Smooth muscle cell (in vitro differentiated cells): ENCODE measurements around the gene SYT6. TPM values are rescaled to one million over a fixed set of nuclear protein-coding genes. Genes with fewer than 3 reads are reported as not detected.

Source experiments
- DNase-seq: peaks from one replicate; lab custom pipeline; 2025; ENCODE audit not compliant: unreplicated experiment; lab: John Stamatoyannopoulos, UW
- H2AFZ ChIP-seq: fragments of 200-600 bp; sonication (generic); 2 replicates; pipeline ENCODE4 v1.6.0; 2016; ENCODE audit warnings: antibody characterized with exemption, low read depth, mild to moderate bottlenecking
- H3F3A ChIP-seq: fragments of 200-600 bp; sonication (generic); 2 replicates; pipeline ENCODE4 v1.6.0; 2017; ENCODE audit warnings: antibody characterized with exemption, low read depth
- H3K27ac ChIP-seq: fragments of 200-600 bp; sonication (generic); 2 replicates; pipeline ENCODE4 v1.5.1; 2016; ENCODE audit warnings: low read depth, mild to moderate bottlenecking
- H3K27me3 ChIP-seq: fragments of 200-600 bp; sonication (generic); 2 replicates; pipeline ENCODE4 v1.6.1; 2016; ENCODE audit warnings: low read depth, mild to moderate bottlenecking
- H3K36me3 ChIP-seq: fragments of 200-600 bp; sonication (generic); 2 replicates; pipeline ENCODE4 v1.5.1; 2016; ENCODE audit warnings: low read depth
- H3K4me1 ChIP-seq: fragments of 200-600 bp; sonication (generic); 2 replicates; pipeline ENCODE4 v1.5.1; 2016; ENCODE audit warnings: low read depth
- H3K4me2 ChIP-seq: fragments of 200-600 bp; sonication (generic); 2 replicates; pipeline ENCODE4 v1.6.0; 2016; ENCODE audit warnings: mild to moderate bottlenecking
- H3K4me3 ChIP-seq: fragments of 200-600 bp; sonication (generic); 2 replicates; pipeline ENCODE4 v1.5.1; 2016; ENCODE audit warnings: mild to moderate bottlenecking
- H3K79me2 ChIP-seq: fragments of 200-600 bp; sonication (generic); 2 replicates; pipeline ENCODE4 v1.6.0; 2016; ENCODE audit warnings: low read depth, mild to moderate bottlenecking
- H3K9ac ChIP-seq: fragments of 200-600 bp; sonication (generic); 2 replicates; pipeline ENCODE4 v1.6.0; 2016; ENCODE audit warnings: low read depth
- H3K9me3 ChIP-seq: fragments of 200-600 bp; sonication (generic); replicated peaks from 2 replicates; pipeline ENCODE4 v1.5.1; 2016; ENCODE audit warnings: low read depth
- H4K20me1 ChIP-seq: fragments of 200-600 bp; sonication (generic); 2 replicates; pipeline ENCODE4 v1.6.0; 2016; ENCODE audit warnings: low read depth
- CTCF ChIP-seq: fragments of 200-600 bp; sonication (generic); IDR thresholded peaks from 2 replicates; pipeline ENCODE4 v1.5.1; 2017; ENCODE audit warnings: borderline replicate concordance, mild to moderate bottlenecking, antibody characterized with exemption; ENCODE audit not compliant: insufficient read depth, poor library complexity, severe bottlenecking
- WGBS: methylation state at CpG from one replicate; pipeline ENCODE4 v1.1.7; 2016; ENCODE audit warnings: low lambda C conversion rate; 5-methylcytosine and 5-hydroxymethylcytosine counted together
- polyA plus RNA-seq: library from polyadenylated mRNA; unstranded; fragments of >200 nt; fragmentation: Nextera tagmentation; extraction: Ambion mirVana; gene quantifications from 2 replicates; pipeline ENCODE4 v1.2.1, GENCODE V29; 2016
- total RNA-seq: library from RNA; depleted of rRNA; stranded (reverse); fragments of >200 nt; gene quantifications from 2 replicates; pipeline ENCODE4 v1.2.3, GENCODE V29; 2014

The SYT6 gene
- total and polyA plus RNA-seq, 2 experiments from 2014 or later: not detected

- peaks cover 29% of the 10 kb centered on the region for H3K27me3 ChIP-seq
- DNase-seq: no peak
- no peaks in the 10 kb centered on the region for H3F3A ChIP-seq
- H2AFZ ChIP-seq: no peak overlapping the region
- H3K27ac ChIP-seq: no peak overlapping the region
- H3K36me3 ChIP-seq: no peaks in the 10 kb centered on the region
- no peaks in the 10 kb centered on the region for H4K20me1 ChIP-seq
- no peak for TF ChIP-seq CTCF
- WGBS: 59% methylated on average over 3 of the region's 3 CpGs
- no peaks in the 10 kb centered on the region for H3K9me3 ChIP-seq
- no peak overlapping the region for H3K4me3 ChIP-seq
- H3K4me1 ChIP-seq: no peaks in the 10 kb centered on the region
- no peaks in the 10 kb centered on the region for H3K79me2 ChIP-seq
- H3K9ac ChIP-seq: no peak overlapping the region
- H3K4me2 ChIP-seq: no peak overlapping the region
Measured at GRCh38 chr1:114196992-114197907, 43.6 kb upstream of the SYT6 start.

GRCh38 chr1:114195819-114196218 is 42.1 kb upstream of the SYT6 start:
- Histone ChIP-seq H3F3A (no peaks in the 10 kb centered on the region), H3K79me2 (no peaks in the 10 kb centered on the region), H3K4me1 (no peaks in the 10 kb centered on the region), H3K4me3 (no peak overlapping the region), H2AFZ (no peak overlapping the region), H3K27ac (no peak overlapping the region), H3K9me3 (no peaks in the 10 kb centered on the region), H3K27me3 (peaks cover 27% of the 10 kb centered on the region), H4K20me1 (no peaks in the 10 kb centered on the region), H3K4me2 (no peak overlapping the region), H3K36me3 (no peaks in the 10 kb centered on the region), H3K9ac (no peak overlapping the region)
- no peak for TF ChIP-seq CTCF
- 71% methylated on average over 3 of the region's 3 CpGs for WGBS
- DNase-seq: no peak

GRCh38 chr1:114192328-114192727 is 38.7 kb upstream of the SYT6 start:
- Histone ChIP-seq H3K27ac (no peak overlapping the region), H3K27me3 (peaks cover 17% of the 10 kb centered on the region), H3K79me2 (no peaks in the 10 kb centered on the region), H3K4me3 (no peak overlapping the region), H3K9me3 (no peaks in the 10 kb centered on the region), H3K4me2 (no peak overlapping the region), H2AFZ (no peak overlapping the region), H4K20me1 (no peaks in the 10 kb centered on the region), H3F3A (no peaks in the 10 kb centered on the region), H3K9ac (no peak overlapping the region), H3K36me3 (no peaks in the 10 kb centered on the region), H3K4me1 (no peaks in the 10 kb centered on the region)
- TF ChIP-seq CTCF: no peak
- no peak for DNase-seq
- 84% methylated on average over 5 of the region's 5 CpGs for WGBS
